HepG2 (cell line): ENCODE data around the gene FAM163B. TPM values are rescaled to one million over a fixed set of nuclear protein-coding genes. Genes with fewer than 3 reads are reported as not detected.

Experiments
- ATAC-seq: fragments of 200-7000 bp; cut with Tn5 transposase; 3 replicates; pipeline ENCODE4 v1.9.1; 2020; ENCODE audit warnings: mild to moderate bottlenecking, moderate library complexity
- BruUV-seq: library from RNA; stranded (reverse); fragments of 400-500 nt; replicated peaks from 2 replicates; lab custom pipeline; 2021; lab: Mats Ljungman, UMichigan
- CTCF ChIA-PET: fragments of 300-600 bp; formaldehyde crosslinking; extraction: SDS; loops from one replicate; lab custom pipeline; 2021; ENCODE audit warnings: low total read pairs, inconsistent platforms, low intra/inter-chr PET ratio; lab: Yijun Ruan, JAX
- POLR2A ChIA-PET: fragments of 350-600 bp; sonication (Branson Sonifier 250); formaldehyde crosslinking; loops from one replicate; lab custom pipeline; 2020; ENCODE audit warnings: antibody characterized with exemption, inconsistent platforms; lab: Yijun Ruan, JAX
- DNase-seq: peaks from one replicate; pipeline ENCODE4 v3.0.0-alpha.2; 2015; ENCODE audit warnings: low spot score
- FAIRE-seq: peaks from 3 replicates; lab custom pipeline; 2011; peaks lifted over from hg19 to GRCh38; lab: Jason Lieb, UNC
- H2AFZ ChIP-seq: one replicate; pipeline ENCODE4 v1.6.1; 2011; ENCODE audit warnings: low read length, inconsistent platforms
- H3K27ac ChIP-seq: fragments of 300-600 bp; 3 replicates; pipeline ENCODE4 v1.8.0; 2011; ENCODE audit warnings: mixed run types, mild to moderate bottlenecking, mixed read lengths, low read length, inconsistent platforms; ENCODE audit not compliant: insufficient read depth; ENCODE audit errors: extremely low read length
- H3K27me3 ChIP-seq, 2 experiments: fragments of 200-600 bp in 1 of 2; 2 replicates in 1 of 2; 3 replicates in 1 of 2; pipeline versions ENCODE4 v1.6.0 to v1.8.0; 2011; ENCODE audit warnings: low read length in 2 of 2, mild to moderate bottlenecking in 2 of 2, moderate library complexity in 2 of 2, inconsistent platforms in 1 of 2; ENCODE audit not compliant: insufficient read depth in 2 of 2, control insufficient read depth in 1 of 2
- H3K36me3 ChIP-seq, 2 experiments: fragments of 200-600 bp in 1 of 2; replicated peaks in 1 of 2; 2 replicates in 1 of 2; 3 replicates in 1 of 2; pipeline versions ENCODE4 v1.5.1 to v1.8.0; 2011; ENCODE audit warnings: low read length in 2 of 2, inconsistent platforms in 1 of 2; ENCODE audit not compliant: insufficient read depth in 2 of 2, control insufficient read depth in 1 of 2
- H3K4me1 ChIP-seq: 2 replicates; pipeline ENCODE4 v1.5.1; 2012; ENCODE audit warnings: low read length, inconsistent platforms; ENCODE audit not compliant: insufficient read depth
- H3K4me2 ChIP-seq: 2 replicates; pipeline ENCODE4 v1.6.0; 2011; ENCODE audit warnings: low read depth, low read length, inconsistent platforms
- H3K4me3 ChIP-seq, 3 experiments: fragments of 200-600 bp in 1 of 3; sonication (generic), shearing (Covaris generic) in 1 of 3; replicated peaks in 1 of 3; 2 replicates each; pipeline ENCODE4 v1.5.1; 2011 to 2016; ENCODE audit warnings: low read length in 3 of 3, inconsistent platforms in 2 of 3, low read depth in 2 of 3, mild to moderate bottlenecking in 2 of 3, control low read depth in 1 of 3, mixed read lengths in 1 of 3; ENCODE audit not compliant: insufficient read depth in 1 of 3
- H3K79me2 ChIP-seq: one replicate; pipeline ENCODE4 v1.6.1; 2011; ENCODE audit warnings: low read length, inconsistent platforms; ENCODE audit not compliant: insufficient read depth
- H3K9ac ChIP-seq: 2 replicates; pipeline ENCODE4 v1.6.0; 2011; ENCODE audit warnings: mild to moderate bottlenecking, low read depth, low read length, inconsistent platforms; ENCODE audit not compliant: insufficient read depth
- H3K9me3 ChIP-seq: 2 replicates; pipeline ENCODE4 v1.5.1; 2012; ENCODE audit warnings: mild to moderate bottlenecking, low read length
- H4K20me1 ChIP-seq: 2 replicates; pipeline ENCODE4 v1.6.0; 2011; ENCODE audit warnings: inconsistent platforms, mild to moderate bottlenecking, low read length, moderate library complexity; ENCODE audit not compliant: insufficient read depth
- BRCA1 ChIP-seq: sonication (generic); formaldehyde crosslinking; IDR thresholded peaks from 2 replicates; pipeline ENCODE4 v1.4.0; 2020; ENCODE audit warnings: missing genetic modification reagents
- KMT2B ChIP-seq: IDR thresholded peaks from 2 replicates; pipeline ENCODE4 v1.6.1; 2016; ENCODE audit warnings: missing genetic modification reagents, missing compliant biosample characterization
- LCORL ChIP-seq, 2 experiments: fragments of 450-650 bp in 1 of 2; sonication (generic) in 1 of 2; formaldehyde crosslinking in 1 of 2; IDR thresholded peaks; 2 replicates each; pipeline versions ENCODE4 v1.5.0 to v1.6.1; 2017 to 2020; ENCODE audit warnings: antibody characterized with exemption in 1 of 2, missing genetic modification reagents in 1 of 2
- TARDBP ChIP-seq: sonication (generic); formaldehyde crosslinking; IDR thresholded peaks from 2 replicates; pipeline ENCODE4 v1.8.0; 2022; ENCODE audit warnings: mild to moderate bottlenecking, missing genetic modification reagents
- ZNF891 ChIP-seq: sonication (generic); formaldehyde crosslinking; IDR thresholded peaks from 2 replicates; pipeline ENCODE4 v1.5.0; 2020; ENCODE audit warnings: mild to moderate bottlenecking, missing genetic modification reagents
- WGBS: methylation state at CpG from one replicate; pipeline ENCODE4 v1.1.6; 2017; ENCODE audit warnings: low lambda C conversion rate; 5-methylcytosine and 5-hydroxymethylcytosine counted together
- in situ Hi-C: cut with HindIII; loops from 2 replicates; pipeline ENCODE4 v1.10.0; 2017; ENCODE audit warnings: low pct_unique_long_range_greater_than_20kb; ENCODE audit not compliant: extremely low pct_ligation_motif_present
- intact Hi-C: fragments of 100-400 bp; cut with micrococcal nuclease; formaldehyde crosslinking; loops from one replicate; pipeline ENCODE4 v1.10.0; 2022; ENCODE audit not compliant: unreplicated experiment
- polyA plus RNA-seq, 8 experiments: library from polyadenylated mRNA; depleted of rRNA in 3 of 8; stranded (reverse) in 7 of 8; unstranded in 1 of 8; fragments of >200 nt; fragmentation: Illumina TruSeq in 4 of 8; extraction: Trizol in 4 of 8; gene quantifications; 2 replicates each; pipeline versions ENCODE4 v1.2.1 to v1.2.3, GENCODE V29; 2011 to 2016; ENCODE audit warnings: low read depth in 4 of 8, missing spikeins in 1 of 8, mixed read lengths in 1 of 8; ENCODE audit not compliant: insufficient read depth in 1 of 8
- total RNA-seq, 5 experiments: library from RNA; depleted of rRNA; stranded (reverse); fragments of >200 nt; fragmentation: Illumina TruSeq; extraction: Trizol; gene quantifications; 2 replicates each; pipeline ENCODE4 v1.2.3, GENCODE V29; 2016; ENCODE audit warnings: low read depth in 1 of 5
- TF ChIP-seq, protein P1 (sequence below): sonication (generic); formaldehyde crosslinking; IDR thresholded peaks from 2 replicates; pipeline ENCODE4 v1.4.0; 2020; ENCODE audit warnings: missing genetic modification reagents
- TF ChIP-seq, protein P2 (sequence below): sonication (generic); formaldehyde crosslinking; IDR thresholded peaks from 2 replicates; pipeline ENCODE4 v1.4.0; 2020; ENCODE audit warnings: missing genetic modification reagents
- TF ChIP-seq, protein P3 (sequence below), 2 experiments: sonication (generic) in 1 of 2; formaldehyde crosslinking in 1 of 2; IDR thresholded peaks; 2 replicates each; pipeline versions ENCODE4 v1.4.0 to v1.6.1; 2018 to 2020; ENCODE audit warnings: missing genetic modification reagents in 2 of 2, borderline replicate concordance in 1 of 2, low read depth in 1 of 2, mild to moderate bottlenecking in 1 of 2, missing biosample characterization in 1 of 2
- TF ChIP-seq, protein P4 (sequence below): sonication (generic); formaldehyde crosslinking; IDR thresholded peaks from 2 replicates; pipeline ENCODE4 v1.4.0; 2020; ENCODE audit warnings: low read depth, missing genetic modification reagents

The FAM163B gene
- total and polyA plus RNA-seq, 2 of the 13 experiments (the other 11 are each of a cell fraction or from before 2014, with no cell fraction given), result not detected

DNA sequence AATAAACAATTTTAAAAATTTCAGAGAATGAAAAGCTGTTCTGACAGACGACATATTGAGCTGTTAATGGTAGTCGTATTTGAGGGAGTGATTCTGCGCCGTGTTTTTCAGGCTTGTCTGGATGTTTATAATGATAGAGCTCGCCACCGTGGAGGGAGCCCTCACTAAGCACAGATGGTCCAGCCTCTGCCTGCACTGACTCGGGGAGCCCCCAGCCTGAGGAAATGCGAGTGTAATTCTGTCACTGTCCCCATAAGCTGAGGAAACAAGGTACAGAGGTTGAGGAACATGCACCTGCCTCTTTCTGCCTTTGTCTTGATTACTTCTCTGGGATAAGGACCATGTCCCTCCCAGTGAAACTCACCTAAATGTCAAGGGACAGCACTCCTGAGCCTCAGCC lies 19.6 kb upstream of the FAM163B start:
- no peak overlapping the region for H3K27ac ChIP-seq
- intact Hi-C loops (no loop called here), in situ Hi-C loops (no loop called here)
- FAIRE-seq (no peak), ATAC-seq (no peak), DNase-seq (no peak)
- H3K79me2 ChIP-seq, result no peaks in the 10 kb centered on the region
- no peak overlapping the region for H3K4me2 ChIP-seq
- no peaks in the 10 kb centered on the region; the same call in 1 of the 2 replicates for H3K9me3 ChIP-seq
- peaks cover 6 to 50% of the 10 kb centered on the region in 2 experiments; a peak in 3 of 5 replicates for H3K27me3 ChIP-seq
- WGBS, result 43% methylated on average over 6 of the region's 8 CpGs
- ChIA-PET CTCF (no interaction called here), POLR2A (no interaction called here)
- H3K4me1 ChIP-seq, result no peaks in the 10 kb centered on the region
- H3K9ac ChIP-seq, result no peak overlapping the region
- H3K4me3 ChIP-seq, result no peak overlapping the region
- H3K36me3 ChIP-seq, result no peaks in the 10 kb centered on the region
- H4K20me1 ChIP-seq, result no peaks in the 10 kb centered on the region
- no TSS peak for BruUV-seq
- no peak overlapping the region for H2AFZ ChIP-seq
- TF ChIP-seq BRCA1 (no peak), KMT2B (CRISPR knock-in tag) (no peak), LCORL (IDR thresholded peaks at IDR 0.05) (no peak), LCORL (CRISPR knock-in tag; IDR thresholded peaks at IDR 0.05) (no peak), TARDBP (CRISPR knock-in tag) (no peak), ZNF891 (CRISPR knock-in tag) (no peak)

DNA sequence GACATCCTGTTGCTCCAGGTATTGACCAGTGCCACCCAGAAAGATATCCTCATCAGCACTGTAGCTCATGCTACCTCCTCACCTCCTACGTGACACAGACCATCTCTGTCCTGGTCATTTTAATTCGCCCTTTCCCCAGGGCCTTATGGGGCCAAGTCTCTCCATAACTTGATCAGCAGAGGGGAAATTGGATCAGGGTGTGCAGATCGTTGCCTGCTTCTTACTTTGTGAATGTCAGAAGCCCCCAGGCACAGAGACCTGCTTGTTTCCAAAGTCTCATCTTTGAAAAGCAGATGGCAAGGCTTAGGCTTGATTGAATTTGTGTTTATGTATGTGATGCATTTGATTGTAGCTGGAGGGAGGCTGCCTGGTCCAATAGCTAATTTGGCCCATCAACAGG lies 18.2 kb upstream of the FAM163B start:
- no peak overlapping the region for H3K9ac ChIP-seq
- in situ Hi-C loops, result no loop called here
- DNase-seq (no peak), FAIRE-seq (no peak), ATAC-seq (no peak)
- H3K27me3 ChIP-seq, result peaks cover 5 to 45% of the 10 kb centered on the region in 2 experiments; a peak in 3 of 5 replicates
- CTCF ChIA-PET, result no interaction called here
- H3K4me1 ChIP-seq, result no peaks in the 10 kb centered on the region
- no peaks in the 10 kb centered on the region for H4K20me1 ChIP-seq
- no TSS peak for BruUV-seq
- H3K9me3 ChIP-seq, result no peaks in the 10 kb centered on the region; the same call in 1 of the 2 replicates
- no peaks in the 10 kb centered on the region for H3K79me2 ChIP-seq
- H3K4me2 ChIP-seq, result no peak overlapping the region
- WGBS, result 0% methylated on average over 2 of the region's 3 CpGs
- H3K27ac ChIP-seq, result no peak overlapping the region
- no peaks in the 10 kb centered on the region for H3K36me3 ChIP-seq
- POLR2A ChIA-PET, result no interaction called here
- no peak overlapping the region for H2AFZ ChIP-seq
- H3K4me3 ChIP-seq, result no peak overlapping the region
- intact Hi-C loops, result no loop called here
- TF ChIP-seq, protein P1, sequence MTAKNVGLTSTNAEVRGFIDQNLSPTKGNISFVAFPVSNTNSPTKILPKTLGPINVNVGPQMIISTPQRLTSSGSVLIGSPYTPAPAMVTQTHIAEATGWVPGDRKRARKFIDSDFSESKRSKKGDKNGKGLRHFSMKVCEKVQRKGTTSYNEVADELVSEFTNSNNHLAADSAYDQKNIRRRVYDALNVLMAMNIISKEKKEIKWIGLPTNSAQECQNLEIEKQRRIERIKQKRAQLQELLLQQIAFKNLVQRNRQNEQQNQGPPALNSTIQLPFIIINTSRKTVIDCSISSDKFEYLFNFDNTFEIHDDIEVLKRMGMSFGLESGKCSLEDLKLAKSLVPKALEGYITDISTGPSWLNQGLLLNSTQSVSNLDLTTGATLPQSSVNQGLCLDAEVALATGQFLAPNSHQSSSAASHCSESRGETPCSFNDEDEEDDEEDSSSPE (CRISPR knock-in tag), result no peak
- TF ChIP-seq, protein P2, sequence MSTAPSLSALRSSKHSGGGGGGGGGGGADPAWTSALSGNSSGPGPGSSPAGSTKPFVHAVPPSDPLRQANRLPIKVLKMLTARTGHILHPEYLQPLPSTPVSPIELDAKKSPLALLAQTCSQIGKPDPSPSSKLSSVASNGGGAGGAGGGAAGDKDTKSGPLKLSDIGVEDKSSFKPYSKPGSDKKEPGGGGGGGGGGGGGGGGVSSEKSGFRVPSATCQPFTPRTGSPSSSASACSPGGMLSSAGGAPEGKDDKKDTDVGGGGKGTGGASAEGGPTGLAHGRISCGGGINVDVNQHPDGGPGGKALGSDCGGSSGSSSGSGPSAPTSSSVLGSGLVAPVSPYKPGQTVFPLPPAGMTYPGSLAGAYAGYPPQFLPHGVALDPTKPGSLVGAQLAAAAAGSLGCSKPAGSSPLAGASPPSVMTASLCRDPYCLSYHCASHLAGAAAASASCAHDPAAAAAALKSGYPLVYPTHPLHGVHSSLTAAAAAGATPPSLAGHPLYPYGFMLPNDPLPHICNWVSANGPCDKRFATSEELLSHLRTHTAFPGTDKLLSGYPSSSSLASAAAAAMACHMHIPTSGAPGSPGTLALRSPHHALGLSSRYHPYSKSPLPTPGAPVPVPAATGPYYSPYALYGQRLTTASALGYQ (CRISPR knock-in tag), result no peak
- TF ChIP-seq, protein P3, sequence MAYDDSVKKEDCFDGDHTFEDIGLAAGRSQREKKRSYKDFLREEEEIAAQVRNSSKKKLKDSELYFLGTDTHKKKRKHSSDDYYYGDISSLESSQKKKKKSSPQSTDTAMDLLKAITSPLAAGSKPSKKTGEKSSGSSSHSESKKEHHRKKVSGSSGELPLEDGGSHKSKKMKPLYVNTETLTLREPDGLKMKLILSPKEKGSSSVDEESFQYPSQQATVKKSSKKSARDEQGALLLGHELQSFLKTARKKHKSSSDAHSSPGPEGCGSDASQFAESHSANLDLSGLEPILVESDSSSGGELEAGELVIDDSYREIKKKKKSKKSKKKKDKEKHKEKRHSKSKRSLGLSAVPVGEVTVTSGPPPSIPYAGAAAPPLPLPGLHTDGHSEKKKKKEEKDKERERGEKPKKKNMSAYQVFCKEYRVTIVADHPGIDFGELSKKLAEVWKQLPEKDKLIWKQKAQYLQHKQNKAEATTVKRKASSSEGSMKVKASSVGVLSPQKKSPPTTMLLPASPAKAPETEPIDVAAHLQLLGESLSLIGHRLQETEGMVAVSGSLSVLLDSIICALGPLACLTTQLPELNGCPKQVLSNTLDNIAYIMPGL (CRISPR knock-in tag; IDR thresholded peaks at IDR 0.05; ENCODE audit: borderline replicate concordance in 1 of 2, low read depth in 1 of 2), result no peak
- TF ChIP-seq, protein P4, sequence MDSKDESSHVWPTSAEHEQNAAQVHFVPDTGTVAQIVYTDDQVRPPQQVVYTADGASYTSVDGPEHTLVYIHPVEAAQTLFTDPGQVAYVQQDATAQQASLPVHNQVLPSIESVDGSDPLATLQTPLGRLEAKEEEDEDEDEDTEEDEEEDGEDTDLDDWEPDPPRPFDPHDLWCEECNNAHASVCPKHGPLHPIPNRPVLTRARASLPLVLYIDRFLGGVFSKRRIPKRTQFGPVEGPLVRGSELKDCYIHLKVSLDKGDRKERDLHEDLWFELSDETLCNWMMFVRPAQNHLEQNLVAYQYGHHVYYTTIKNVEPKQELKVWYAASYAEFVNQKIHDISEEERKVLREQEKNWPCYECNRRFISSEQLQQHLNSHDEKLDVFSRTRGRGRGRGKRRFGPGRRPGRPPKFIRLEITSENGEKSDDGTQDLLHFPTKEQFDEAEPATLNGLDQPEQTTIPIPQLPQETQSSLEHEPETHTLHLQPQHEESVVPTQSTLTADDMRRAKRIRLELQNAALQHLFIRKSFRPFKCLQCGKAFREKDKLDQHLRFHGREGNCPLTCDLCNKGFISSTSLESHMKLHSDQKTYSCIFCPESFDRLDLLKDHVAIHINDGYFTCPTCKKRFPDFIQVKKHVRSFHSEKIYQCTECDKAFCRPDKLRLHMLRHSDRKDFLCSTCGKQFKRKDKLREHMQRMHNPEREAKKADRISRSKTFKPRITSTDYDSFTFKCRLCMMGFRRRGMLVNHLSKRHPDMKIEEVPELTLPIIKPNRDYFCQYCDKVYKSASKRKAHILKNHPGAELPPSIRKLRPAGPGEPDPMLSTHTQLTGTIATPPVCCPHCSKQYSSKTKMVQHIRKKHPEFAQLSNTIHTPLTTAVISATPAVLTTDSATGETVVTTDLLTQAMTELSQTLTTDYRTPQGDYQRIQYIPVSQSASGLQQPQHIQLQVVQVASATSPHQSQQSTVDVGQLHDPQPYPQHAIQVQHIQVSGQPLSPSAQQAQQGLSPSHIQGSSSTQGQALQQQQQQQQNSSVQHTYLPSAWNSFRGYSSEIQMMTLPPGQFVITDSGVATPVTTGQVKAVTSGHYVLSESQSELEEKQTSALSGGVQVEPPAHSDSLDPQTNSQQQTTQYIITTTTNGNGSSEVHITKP, result no peak
